Fibroblast of lung (primary cell): ENCODE measurements around the gene APMAP. TPM values are rescaled to one million over a fixed set of nuclear protein-coding genes. Genes with fewer than 3 reads are reported as not detected.
"Not testable (repeated sequence)": the region's sequence is repeated elsewhere in the genome, so short reads cannot be mapped to it uniquely, and the experiment has no call there.

Experiments
- DNase-seq, 2 donors: peaks; one replicate each; pipeline versions ENCODE4 v3.0.0 to v3.0.0-alpha.2; 2010; ENCODE audit warnings: low read depth in 2 of 2
- H2AFZ ChIP-seq: 2 replicates; pipeline ENCODE4 v1.5.1; 2012; ENCODE audit warnings: low read length, control low read depth, inconsistent platforms
- H3K27ac ChIP-seq: 2 replicates; pipeline ENCODE4 v1.5.1; 2011; ENCODE audit warnings: low read length, control low read depth; ENCODE audit not compliant: insufficient read depth
- H3K27me3 ChIP-seq: 2 replicates; pipeline ENCODE4 v1.5.1; 2011; ENCODE audit warnings: mild to moderate bottlenecking, low read length; ENCODE audit not compliant: control insufficient read depth, insufficient read depth
- H3K36me3 ChIP-seq: 2 replicates; pipeline ENCODE4 v1.5.1; 2011; ENCODE audit warnings: low read length; ENCODE audit not compliant: control insufficient read depth, insufficient read depth
- H3K4me1 ChIP-seq: 2 replicates; pipeline ENCODE4 v1.5.1; 2011; ENCODE audit warnings: low read length; ENCODE audit not compliant: control insufficient read depth, insufficient read depth; ENCODE audit errors: extremely low read depth
- H3K4me2 ChIP-seq: 2 replicates; pipeline ENCODE4 v1.5.1; 2011; ENCODE audit warnings: low read length, control low read depth; ENCODE audit not compliant: insufficient read depth; ENCODE audit errors: extremely low read depth
- H3K4me3 ChIP-seq, 4 experiments: fragments of 200-600 bp in 1 of 4; sonication (generic) in 1 of 4; replicated peaks in 1 of 4; 2 replicates each; pipeline ENCODE4 v1.5.1; 2011 to 2016; ENCODE audit warnings: low read length in 4 of 4, low read depth in 3 of 4, mild to moderate bottlenecking in 3 of 4, control low read depth in 2 of 4, inconsistent platforms in 1 of 4, mixed read lengths in 1 of 4; ENCODE audit not compliant: insufficient read depth in 1 of 4; ENCODE audit errors: control extremely low read depth in 1 of 4
- H3K79me2 ChIP-seq: 2 replicates; pipeline ENCODE4 v1.5.1; 2012; ENCODE audit warnings: mild to moderate bottlenecking, low read length, inconsistent platforms; ENCODE audit not compliant: control insufficient read depth, insufficient read depth
- H3K9ac ChIP-seq: 2 replicates; pipeline ENCODE4 v1.5.1; 2011; ENCODE audit warnings: mild to moderate bottlenecking, low read length, control low read depth; ENCODE audit not compliant: insufficient read depth
- H3K9me3 ChIP-seq: 2 replicates; pipeline ENCODE4 v1.5.1; 2012; ENCODE audit warnings: low read depth, low read length; ENCODE audit not compliant: control insufficient read depth, insufficient read depth
- H4K20me1 ChIP-seq: 2 replicates; pipeline ENCODE4 v1.5.1; 2011; ENCODE audit warnings: low read length; ENCODE audit not compliant: control insufficient read depth, insufficient read depth; ENCODE audit errors: extremely low read depth
- CTCF ChIP-seq, 2 donors: IDR thresholded peaks in 1 of 2; conservative IDR thresholded peaks in 1 of 2; 1 replicate in 1 of 2; 2 replicates in 1 of 2; pipeline ENCODE4 v1.5.1; 2011 to 2012; ENCODE audit warnings: low read length in 2 of 2, control low read depth in 1 of 2, inconsistent platforms in 1 of 2, low read depth in 1 of 2, mild to moderate bottlenecking in 1 of 2
- polyA plus RNA-seq, 2 donors: library from polyadenylated mRNA; depleted of rRNA in 1 of 2; stranded (reverse) in 1 of 2; unstranded in 1 of 2; fragments of >200 nt; gene quantifications; 2 replicates each; pipeline ENCODE4 v1.2.1, GENCODE V29; 2011 to 2012; ENCODE audit warnings: missing spikeins in 1 of 2
- total RNA-seq: library from RNA; depleted of rRNA; stranded (reverse); fragments of >200 nt; gene quantifications from 2 replicates; pipeline ENCODE4 v1.2.1, GENCODE V29; 2014

The APMAP gene
- total and polyA plus RNA-seq, 2 donors (not counting 1 experiment from before 2014, with no cell fraction given), result 72.5 to 104 TPM

GRCh38 chr20:24930724-24931688 is 61.5 kb downstream of the APMAP start:
- H3K9ac ChIP-seq, DNase-seq, H2AFZ ChIP-seq, H3K9me3 ChIP-seq, H3K4me3 ChIP-seq, H3K79me2 ChIP-seq, H3K27ac ChIP-seq, H3K36me3 ChIP-seq, H3K27me3 ChIP-seq, H3K4me1 ChIP-seq, H4K20me1 ChIP-seq, H3K4me2 ChIP-seq: not testable (repeated sequence)
- TF ChIP-seq CTCF (conservative IDR thresholded peaks at IDR 0.05 in 1 of 2, IDR thresholded peaks at IDR 0.05 in 1 of 2; ENCODE audit: low read depth in 1 of 2, low read length in 2 of 2), result peak; percentile 30 to 45

- not testable (repeated sequence) for H3K4me1 ChIP-seq, H3K4me3 ChIP-seq, DNase-seq, H3K27ac ChIP-seq, H4K20me1 ChIP-seq, H3K79me2 ChIP-seq, H2AFZ ChIP-seq, H3K9me3 ChIP-seq, H3K27me3 ChIP-seq, H3K4me2 ChIP-seq, H3K36me3 ChIP-seq, H3K9ac ChIP-seq
- TF ChIP-seq CTCF (conservative IDR thresholded peaks at IDR 0.05 in 1 of 2, IDR thresholded peaks at IDR 0.05 in 1 of 2; ENCODE audit: low read depth in 1 of 2, low read length in 2 of 2), result peak in 1 of 2 donors; percentile 3
Observed at GRCh38 chr20:24929867-24930723, 62.5 kb downstream of the APMAP start.

GRCh38 chr20:24929259-24929658 is 63.3 kb downstream of the APMAP start:
- H3K27ac ChIP-seq, H3K27me3 ChIP-seq, H3K4me3 ChIP-seq, H3K4me2 ChIP-seq, H3K79me2 ChIP-seq, H3K4me1 ChIP-seq, H3K9ac ChIP-seq, H3K9me3 ChIP-seq, H4K20me1 ChIP-seq, DNase-seq, H3K36me3 ChIP-seq, H2AFZ ChIP-seq: not testable (repeated sequence)

GRCh38 chr20:24920706-24921105 is 71.8 kb downstream of the APMAP start:
- H3K4me2 ChIP-seq, result not testable (repeated sequence)

GRCh38 chr20:24919665-24920064 is 72.9 kb downstream of the APMAP start:
- H3K4me2 ChIP-seq, H3K27ac ChIP-seq, H3K27me3 ChIP-seq, H4K20me1 ChIP-seq, H3K4me3 ChIP-seq, H3K4me1 ChIP-seq, H3K9ac ChIP-seq, DNase-seq, H2AFZ ChIP-seq, H3K79me2 ChIP-seq, H3K36me3 ChIP-seq, H3K9me3 ChIP-seq: not testable (repeated sequence)

More at GRCh38 chr20:24920706-24921105, 71.8 kb downstream of the APMAP start:
- not testable (repeated sequence) for H2AFZ ChIP-seq, H3K9me3 ChIP-seq, H3K27ac ChIP-seq, H3K36me3 ChIP-seq, H3K27me3 ChIP-seq, H3K4me1 ChIP-seq, H3K9ac ChIP-seq, DNase-seq, H3K4me3 ChIP-seq, H4K20me1 ChIP-seq, H3K79me2 ChIP-seq
